Neutrophil (primary cell): ENCODE results near the gene NATD1.

Source experiments
- H3K27ac ChIP-seq: fragments of 200-600 bp; sonication (generic); 2 replicates; pipeline ENCODE4 v1.5.1; 2016; ENCODE audit warnings: mild to moderate bottlenecking, moderate library complexity
- H3K27me3 ChIP-seq: fragments of 200-600 bp; sonication (generic); 2 replicates; pipeline ENCODE4 v1.6.0; 2016; ENCODE audit warnings: mild to moderate bottlenecking
- H3K36me3 ChIP-seq: fragments of 200-600 bp; sonication (generic); 2 replicates; pipeline ENCODE4 v1.5.1; 2017
- H3K4me1 ChIP-seq, 2 experiments: fragments of 200-600 bp in 1 of 2; sonication (generic) in 1 of 2; 1 replicate in 1 of 2; 2 replicates in 1 of 2; pipeline versions ENCODE4 v1.5.1 to v1.6.1; 2013 to 2016; ENCODE audit warnings: low read depth in 1 of 2, low read length in 1 of 2, mild to moderate bottlenecking in 1 of 2, moderate library complexity in 1 of 2; ENCODE audit not compliant: control insufficient read depth in 1 of 2, insufficient read depth in 1 of 2
- H3K4me3 ChIP-seq, 2 experiments: fragments of 200-600 bp in 1 of 2; sonication (generic) in 1 of 2; 1 replicate in 1 of 2; 2 replicates in 1 of 2; pipeline ENCODE4 v1.5.1; 2013 to 2016; ENCODE audit warnings: low read depth in 1 of 2, low read length in 1 of 2, mild to moderate bottlenecking in 1 of 2, moderate library complexity in 1 of 2
- H3K9me3 ChIP-seq: fragments of 200-600 bp; sonication (generic); 2 replicates; pipeline ENCODE4 v1.5.1; 2016
- CTCF ChIP-seq: fragments of 200-600 bp; sonication (generic); IDR thresholded peaks from 2 replicates; pipeline ENCODE4 v1.5.1; 2016; ENCODE audit warnings: antibody characterized with exemption

NATD1 gene

GRCh38 chr17:21286909-21287702 is 33.9 kb upstream of the NATD1 start:
- H3K9me3 ChIP-seq = no peaks in the 10 kb centered on the region
- peak overlapping the region; percentile 100 for H3K27ac ChIP-seq
- peak overlapping the region; percentile 83 to 93 for H3K4me3 ChIP-seq
- H3K27me3 ChIP-seq = peaks cover 6% of the 10 kb centered on the region
- H3K36me3 ChIP-seq = peaks cover 18% of the 10 kb centered on the region
- H3K4me1 ChIP-seq = peaks cover 65 to 69% of the 10 kb centered on the region in 2 experiments
- no peak for TF ChIP-seq CTCF

- no peaks in the 10 kb centered on the region for H3K9me3 ChIP-seq
- H3K4me3 ChIP-seq = peak overlapping the region; percentile 83 to 93
- H3K36me3 ChIP-seq = peaks cover 9% of the 10 kb centered on the region
- H3K4me1 ChIP-seq = peaks cover 65 to 72% of the 10 kb centered on the region in 2 experiments
- H3K27ac ChIP-seq = peak overlapping the region; percentile 100
- peaks cover 6% of the 10 kb centered on the region for H3K27me3 ChIP-seq
- TF ChIP-seq CTCF = peak; percentile 19
These were observed 33.0 kb upstream of the NATD1 start for GRCh38 chr17:21286066-21286770.

GRCh38 chr17:21285164-21286065 is 32.2 kb upstream of the NATD1 start:
- H3K27ac ChIP-seq = peak overlapping the region; percentile 100
- peaks cover 3% of the 10 kb centered on the region for H3K27me3 ChIP-seq
- no peak for TF ChIP-seq CTCF
- H3K36me3 ChIP-seq = peaks cover 9% of the 10 kb centered on the region
- peaks cover 69 to 77% of the 10 kb centered on the region in 2 experiments for H3K4me1 ChIP-seq
- H3K4me3 ChIP-seq = peak overlapping the region; percentile 83 to 93
- no peaks in the 10 kb centered on the region for H3K9me3 ChIP-seq

- H3K4me1 ChIP-seq = peaks cover 69 to 77% of the 10 kb centered on the region in 2 experiments
- no peak for TF ChIP-seq CTCF
- H3K36me3 ChIP-seq = peaks cover 2% of the 10 kb centered on the region
- peak within 1 kb of the TSS; percentile 100 for H3K27ac ChIP-seq
- no peaks in the 10 kb centered on the region for H3K27me3 ChIP-seq
- H3K9me3 ChIP-seq = no peaks in the 10 kb centered on the region
- peak within 1 kb of the TSS; percentile 83 to 93 for H3K4me3 ChIP-seq
These were observed 31.3 kb upstream of the NATD1 start, which contains the start of gene MAP2K3 for GRCh38 chr17:21284319-21285163. Gene MAP2K3 (plus strand): TSS chr17:21284711. CDS start chr17:21284921, 210 bp downstream.
